Stimulated activated CD8-positive, alpha-beta memory T cell treated with anti-CD3 and anti-CD28 coated beads, Interleukin-15, amount 100 ng/mL, for 4 hours (primary cell): ENCODE data around the gene TGFBRAP1.

Experiments used
- DNase-seq, 2 donors: peaks; one replicate each; pipeline ENCODE4 v3.0.0-alpha.2; 2020; ENCODE audit warnings: low read depth in 2 of 2

TGFBRAP1 gene

GRCh38 chr2:105329561-105330495 lies at the start of gene TGFBRAP1:
Gene TGFBRAP1 (minus strand): TSS chr2:105329735. CDS start chr2:105308301, 21,434 bp downstream.
- peak in 1 of 2 donors; percentile 41 for DNase-seq

- DNase-seq = no peak
Observed at GRCh38 chr2:105378921-105379383, 49.4 kb upstream of the TGFBRAP1 start.

- DNase-seq = no peak
Observed at GRCh38 chr2:105378276-105378840, 48.8 kb upstream of the TGFBRAP1 start.

GRCh38 chr2:105377871-105378270 lies 48.3 kb upstream of the TGFBRAP1 start:
- DNase-seq = no peak

- DNase-seq = no peak
Observed at GRCh38 chr2:105376789-105377240, 47.3 kb upstream of the TGFBRAP1 start.

- no peak for DNase-seq
Observed at GRCh38 chr2:105376010-105376409, 46.5 kb upstream of the TGFBRAP1 start.

GRCh38 chr2:105375001-105375561 lies 45.5 kb upstream of the TGFBRAP1 start:
- DNase-seq = no peak

- no peak for DNase-seq
Observed at GRCh38 chr2:105373895-105374401, 44.4 kb upstream of the TGFBRAP1 start.

- no peak for DNase-seq
Observed at GRCh38 chr2:105373344-105373781, 43.8 kb upstream of the TGFBRAP1 start.

GRCh38 chr2:105371810-105372209 lies 42.3 kb upstream of the TGFBRAP1 start:
- no peak for DNase-seq

GRCh38 chr2:105371156-105371555 lies 41.6 kb upstream of the TGFBRAP1 start:
- DNase-seq = no peak

GRCh38 chr2:105369777-105370690 lies 40.5 kb upstream of the TGFBRAP1 start:
- peak; percentile 60 to 71 for DNase-seq

GRCh38 chr2:105368759-105369408 lies 39.3 kb upstream of the TGFBRAP1 start:
- no peak for DNase-seq

- no peak for DNase-seq
Observed at GRCh38 chr2:105365206-105365605, 35.7 kb upstream of the TGFBRAP1 start.

GRCh38 chr2:105364436-105365139 lies 35.1 kb upstream of the TGFBRAP1 start:
- no peak for DNase-seq

- no peak for DNase-seq
Observed at GRCh38 chr2:105362862-105363591, 33.5 kb upstream of the TGFBRAP1 start.

GRCh38 chr2:105361102-105361889 lies 31.8 kb upstream of the TGFBRAP1 start:
- no peak for DNase-seq

- no peak for DNase-seq
Observed at GRCh38 chr2:105358593-105358992, 29.1 kb upstream of the TGFBRAP1 start.
